H4 (cell line): ENCODE measurements around the gene BANF2. TPM values are rescaled to one million over a fixed set of nuclear protein-coding genes. Genes with fewer than 3 reads are reported as not detected.
A peak's percentile ranks its signal among the peaks of the same experiment; 100 is the strongest.
"Not testable (repeated sequence)": the region's sequence is repeated elsewhere in the genome, so short reads cannot be mapped to it uniquely, and the experiment has no call there.

ENCODE experiments used
- DNase-seq: peaks from one replicate; pipeline ENCODE4 v3.0.0-alpha.2; 2015; ENCODE audit warnings: low spot score
- total RNA-seq: library from RNA; depleted of rRNA; stranded (reverse); fragments of >200 nt; shearing (Covaris generic); gene quantifications from 2 replicates; pipeline ENCODE4 v1.2.3, GENCODE V29; 2014

The BANF2 gene
- total RNA-seq, 1 experiment from 2014 or later, result not detected

DNA sequence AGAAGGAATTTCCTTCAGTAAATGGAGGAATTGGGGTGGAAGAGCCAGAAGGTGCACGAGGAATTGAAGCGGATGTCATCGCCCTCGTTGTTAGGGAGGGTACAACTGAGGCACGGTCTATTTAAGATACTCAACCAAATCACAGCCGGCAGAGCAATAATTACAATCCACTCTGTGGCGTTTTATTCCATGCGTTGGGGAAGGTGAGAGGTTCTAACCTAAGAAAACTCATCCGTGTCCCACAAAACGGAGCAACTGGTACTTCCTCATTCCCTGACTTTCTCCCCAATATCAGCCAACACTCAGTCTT is 16.9 kb upstream of the BANF2 start:
- DNase-seq, result no peak

DNA sequence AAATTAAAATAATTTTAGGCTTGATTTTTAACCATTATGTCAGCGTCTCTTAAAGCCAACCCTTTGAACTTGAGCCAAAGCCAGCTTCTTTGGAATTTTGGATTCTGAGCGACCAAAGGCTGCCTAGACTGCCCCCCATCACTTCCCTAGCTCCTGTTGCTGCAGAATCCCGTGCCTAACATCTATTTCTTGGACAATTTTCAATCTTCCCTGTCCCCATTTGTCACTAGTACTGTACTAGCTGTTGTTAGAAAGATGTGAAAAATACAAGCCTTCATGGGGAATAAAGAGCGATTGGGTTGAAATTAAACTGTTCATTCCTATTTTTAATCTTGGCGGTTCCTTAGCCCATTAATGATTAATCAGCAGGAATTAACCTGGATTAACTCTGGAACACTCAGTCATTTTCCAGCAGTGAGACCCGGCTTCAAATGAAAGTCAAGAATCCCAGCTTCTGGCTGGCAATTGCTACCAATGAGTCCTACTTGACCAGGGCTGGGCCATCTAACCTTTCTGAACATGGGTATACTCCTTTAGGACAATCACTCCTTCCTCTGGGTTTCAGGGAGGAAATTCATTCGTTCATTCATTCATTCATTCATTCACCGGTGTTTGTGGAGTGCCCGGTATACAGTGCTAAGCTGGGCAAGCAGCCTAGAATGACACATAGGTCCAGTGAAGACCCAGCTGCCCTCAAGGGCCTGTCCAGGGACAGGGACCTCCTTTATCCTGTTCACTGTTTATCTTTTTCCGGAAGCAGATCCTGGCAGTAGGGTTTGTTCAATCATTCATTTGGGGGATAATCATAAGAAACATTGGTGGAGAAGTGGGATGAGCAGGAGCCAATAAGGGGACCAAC is 16.3 kb upstream of the BANF2 start:
- no peak for DNase-seq

DNA sequence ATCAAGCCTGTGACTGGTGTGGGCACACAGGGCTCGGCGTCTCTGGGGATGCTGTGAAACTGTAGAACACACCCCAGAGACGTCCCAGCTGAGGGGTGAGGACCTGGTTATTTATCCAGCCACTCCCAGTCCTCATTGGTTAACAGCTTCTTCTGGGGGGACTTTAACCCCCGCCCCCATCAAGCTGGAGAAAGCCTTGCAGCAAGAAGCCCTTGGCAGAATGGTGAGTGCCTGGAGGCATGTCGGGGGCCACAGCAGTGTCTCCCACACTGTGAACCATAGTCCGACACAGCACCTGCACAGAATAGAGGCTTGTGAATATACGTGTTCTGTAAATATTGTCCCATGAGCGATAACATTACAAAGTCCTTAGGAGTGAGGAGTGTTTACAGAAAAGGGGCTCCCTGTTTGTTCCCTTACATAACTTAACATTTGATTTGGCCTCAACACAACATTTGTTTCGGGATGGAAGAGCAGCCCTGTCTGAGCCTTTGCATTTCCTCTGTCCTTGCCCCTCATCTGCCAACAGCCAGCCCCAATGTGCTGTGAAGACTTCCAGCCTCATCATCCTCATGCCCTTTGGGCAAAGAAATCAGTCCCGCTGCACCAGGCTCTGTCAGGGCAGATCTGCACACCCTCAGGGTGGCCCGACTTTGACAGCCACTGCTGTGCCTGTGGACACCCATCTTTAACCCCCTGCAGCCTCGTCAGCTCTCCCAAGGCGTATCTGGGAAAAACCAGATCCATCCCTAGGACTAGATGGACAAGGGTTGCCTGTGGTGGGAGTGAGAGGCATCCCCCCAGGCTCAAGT is 15.5 kb upstream of the BANF2 start:
- no peak for DNase-seq

DNA sequence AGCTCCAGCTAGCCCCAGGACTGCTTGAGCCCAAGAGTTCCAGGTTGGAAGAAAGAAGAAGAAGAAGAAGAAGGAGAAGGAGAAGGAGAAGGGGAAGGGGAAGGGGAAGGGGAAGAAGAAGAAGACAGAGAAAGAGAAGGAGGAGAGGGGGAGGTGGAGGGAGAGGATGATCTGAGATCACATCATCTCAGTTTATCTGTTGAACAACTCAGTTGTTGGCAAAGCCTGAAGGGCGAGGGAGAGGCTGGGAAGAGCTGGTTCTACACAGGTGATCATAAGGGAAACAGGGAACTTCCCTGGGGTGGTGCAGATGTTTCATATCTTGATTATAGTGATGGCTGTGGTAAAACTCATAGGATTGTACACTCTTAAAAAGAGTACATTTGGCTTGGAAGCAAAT is 14.6 kb upstream of the BANF2 start:
- DNase-seq, result no peak

DNA sequence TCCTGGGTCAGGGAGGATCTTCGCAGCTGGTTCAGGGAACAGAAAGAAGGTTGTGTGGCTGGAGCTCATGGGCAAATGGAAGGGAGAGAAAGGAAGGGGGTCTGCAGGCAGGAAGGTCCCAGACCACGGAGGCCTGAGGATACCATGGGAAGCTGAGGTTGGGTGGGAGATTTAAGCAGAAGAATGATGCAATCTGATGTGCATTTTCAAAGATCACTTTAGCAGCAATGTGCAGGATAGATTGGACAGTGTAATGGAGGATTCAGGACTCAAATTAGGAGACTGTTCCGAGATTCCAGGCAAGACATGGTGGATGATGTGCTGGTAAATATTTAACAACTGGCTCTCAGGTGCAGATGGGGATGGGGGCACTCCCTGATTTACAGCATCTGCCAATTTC is 12.0 kb upstream of the BANF2 start:
- DNase-seq, result no peak

DNA sequence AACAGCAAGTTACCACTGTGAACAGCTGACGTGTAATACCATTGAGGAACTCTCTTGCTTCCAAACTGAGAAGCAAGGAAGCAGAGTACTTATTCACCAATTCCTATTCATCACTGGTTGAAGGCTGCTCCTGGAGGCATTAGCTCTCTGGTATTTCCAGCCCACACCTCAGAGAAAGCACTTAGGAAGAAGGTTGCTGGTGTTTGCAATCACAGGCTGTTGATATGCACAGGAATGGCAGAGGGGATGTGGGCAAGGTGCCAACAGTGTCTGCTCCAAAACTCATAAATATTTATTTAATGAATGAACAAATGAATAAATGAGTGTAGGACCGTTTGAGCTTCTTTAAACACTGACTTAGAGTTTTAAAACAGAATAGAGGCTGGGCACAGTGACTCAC is 10.8 kb upstream of the BANF2 start:
- peak; percentile 31 for DNase-seq

DNA sequence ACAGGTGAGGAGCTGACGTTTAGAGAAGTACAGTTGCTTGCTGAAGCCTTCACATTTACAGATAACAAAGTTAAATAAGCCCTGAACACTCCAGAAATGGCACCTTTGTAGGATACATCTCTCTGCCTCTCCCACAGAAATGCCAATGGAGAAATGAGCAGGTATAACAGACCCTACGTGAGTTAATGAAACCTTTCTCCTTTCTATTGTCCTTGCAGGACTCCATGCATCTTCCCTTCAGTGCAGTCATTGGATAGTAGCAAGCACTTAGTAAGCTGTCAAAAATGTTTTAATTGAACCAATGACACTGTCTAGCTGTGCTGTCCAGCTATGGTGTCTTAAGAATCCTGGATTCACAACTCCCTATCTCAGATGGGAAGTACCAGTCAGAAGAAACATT is 9.6 kb upstream of the BANF2 start:
- DNase-seq, result no peak

DNA sequence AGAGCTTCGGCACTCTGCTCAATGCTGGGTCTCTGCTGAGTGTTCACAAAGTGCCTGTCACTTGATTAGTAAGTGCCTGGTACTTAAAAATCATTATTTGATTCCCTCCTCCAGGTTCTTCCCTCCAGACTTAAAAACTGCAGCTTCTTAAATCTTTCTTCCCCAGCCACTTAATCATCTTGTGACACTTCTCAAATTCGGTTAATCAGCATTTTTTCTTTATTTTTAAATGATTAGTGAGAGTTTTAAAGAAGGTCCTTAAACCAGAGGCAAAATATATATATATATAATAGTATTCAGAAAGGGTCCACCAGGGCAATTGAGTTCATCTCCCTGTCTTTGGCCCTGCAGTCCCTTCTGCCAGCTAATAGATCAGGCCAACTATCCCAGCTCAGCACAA is 8.0 kb upstream of the BANF2 start:
- no peak for DNase-seq

DNA sequence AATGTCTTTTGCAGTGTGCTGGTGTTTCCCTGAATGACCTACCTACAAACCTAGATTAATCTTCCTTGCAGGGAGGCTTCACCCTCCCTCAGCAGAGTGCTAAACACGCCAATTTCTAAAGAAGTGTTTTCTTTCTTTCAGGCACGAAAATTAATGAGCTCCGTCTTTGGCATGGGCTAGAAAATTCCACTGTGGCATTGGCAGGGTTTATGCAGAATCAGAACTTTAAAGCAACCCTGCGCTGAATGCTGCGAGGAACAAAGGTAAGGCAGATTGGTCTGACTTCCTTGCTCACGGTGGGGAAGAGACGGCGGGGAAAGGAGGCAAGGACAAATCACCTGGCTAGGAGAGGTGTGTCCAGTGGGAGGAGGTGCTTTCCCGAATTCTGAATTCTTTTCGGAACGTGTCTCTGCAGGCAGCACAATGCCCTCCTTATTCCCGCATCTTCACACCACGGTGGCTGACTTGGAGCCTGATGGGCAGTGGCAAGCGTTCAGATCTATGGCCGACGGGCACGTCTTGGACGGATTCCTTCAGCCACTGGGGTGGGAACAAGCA is 6.2 kb upstream of the BANF2 start:
- no peak for DNase-seq

DNA sequence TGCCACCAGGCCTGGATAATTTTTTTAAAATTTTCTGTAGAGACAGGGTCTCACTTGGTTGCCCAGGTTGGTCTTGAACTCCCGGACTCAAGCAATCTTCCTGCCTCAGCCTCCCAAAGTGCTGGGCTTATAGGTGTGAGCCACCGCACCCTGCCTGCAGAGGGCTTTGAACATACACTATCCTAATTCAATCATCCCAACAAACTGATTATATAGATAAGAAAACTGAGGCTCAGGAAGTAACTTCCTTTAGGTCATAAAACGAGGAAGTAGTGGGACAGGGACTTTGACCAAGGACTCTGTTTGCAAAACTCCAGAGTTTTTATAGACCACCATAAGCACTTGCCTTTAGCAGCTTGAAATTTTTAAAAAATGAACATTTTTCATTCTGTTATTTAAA is 5.0 kb upstream of the BANF2 start:
- DNase-seq, result no peak

DNA sequence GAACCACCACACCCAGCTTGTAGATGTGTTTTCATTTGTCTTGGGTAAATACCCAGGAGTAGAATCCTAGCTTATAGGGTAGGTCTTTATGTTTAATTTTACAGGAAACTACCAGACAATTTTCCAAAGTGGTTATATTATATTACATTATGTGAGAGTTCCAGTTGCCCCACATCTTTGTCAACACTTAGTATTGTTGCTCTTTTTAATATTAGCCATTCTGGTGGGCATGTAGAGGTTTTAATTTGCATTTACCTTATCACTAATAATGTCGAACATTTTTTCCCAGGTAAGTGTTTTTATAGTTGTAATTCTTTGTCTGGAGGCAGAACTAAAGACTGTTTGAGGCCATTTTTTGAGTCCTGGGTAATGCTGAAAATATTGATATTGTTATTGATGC is 3.5 kb upstream of the BANF2 start:
- DNase-seq, result no peak

DNA sequence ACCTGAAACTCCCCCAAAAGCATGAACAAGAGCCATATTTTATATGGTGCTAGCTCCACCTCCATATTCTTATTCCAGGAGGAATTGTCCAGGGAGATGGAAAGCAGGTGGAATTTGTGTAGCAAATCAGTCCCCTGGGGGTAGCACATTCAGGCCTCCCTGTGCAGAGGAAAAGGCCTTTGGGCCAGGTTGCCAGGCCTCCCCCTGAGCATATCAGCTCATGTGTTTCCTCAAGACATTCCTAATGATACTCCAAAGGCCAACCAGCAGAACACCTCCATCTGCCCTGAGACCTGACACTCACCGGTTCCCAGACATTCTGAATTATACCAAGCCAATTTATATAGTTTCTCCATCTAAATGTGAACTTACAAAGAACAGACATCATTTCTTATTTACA is 2.6 kb upstream of the BANF2 start:
- no peak for DNase-seq

DNA sequence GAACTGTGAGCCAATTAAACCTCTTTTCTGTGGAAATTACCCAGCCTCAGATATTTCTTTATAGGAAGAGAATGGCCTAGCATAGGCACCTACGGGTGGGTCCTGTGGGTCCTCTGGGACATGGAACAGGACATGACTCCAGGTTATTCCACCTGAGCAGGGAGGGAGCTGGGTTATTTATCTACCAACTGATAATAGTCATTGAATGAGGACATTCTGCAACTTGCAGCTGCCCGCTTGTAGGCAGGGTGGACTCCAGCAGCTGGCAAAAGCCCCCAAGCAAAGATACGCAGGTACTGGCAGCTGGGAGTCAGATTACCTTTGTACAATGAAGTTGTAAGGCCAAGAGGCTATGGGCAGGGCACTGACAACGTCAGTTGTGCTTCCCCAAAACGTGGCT is 1.4 kb upstream of the BANF2 start:
- DNase-seq, result no peak

DNA sequence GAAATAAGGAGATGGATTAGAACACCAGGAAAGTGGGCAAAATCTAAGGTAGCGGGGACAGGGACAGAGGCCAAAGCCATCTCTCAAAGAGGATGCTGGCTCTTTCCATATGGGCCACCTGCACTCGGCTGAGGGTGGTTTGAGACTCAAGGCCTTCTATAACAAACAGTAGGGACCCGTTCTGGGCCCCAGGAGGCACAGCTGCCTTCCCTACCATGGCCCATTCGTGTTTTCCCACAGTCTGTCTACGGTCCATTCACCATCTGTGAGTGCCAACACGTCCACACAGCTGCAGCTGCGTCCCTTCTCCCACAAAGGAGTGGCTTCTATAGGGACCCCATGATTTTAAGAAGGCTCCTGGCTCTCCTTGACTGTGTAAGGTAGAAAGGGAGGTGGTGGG is 871 bp downstream of the BANF2 start:
- DNase-seq, result no peak

DNA sequence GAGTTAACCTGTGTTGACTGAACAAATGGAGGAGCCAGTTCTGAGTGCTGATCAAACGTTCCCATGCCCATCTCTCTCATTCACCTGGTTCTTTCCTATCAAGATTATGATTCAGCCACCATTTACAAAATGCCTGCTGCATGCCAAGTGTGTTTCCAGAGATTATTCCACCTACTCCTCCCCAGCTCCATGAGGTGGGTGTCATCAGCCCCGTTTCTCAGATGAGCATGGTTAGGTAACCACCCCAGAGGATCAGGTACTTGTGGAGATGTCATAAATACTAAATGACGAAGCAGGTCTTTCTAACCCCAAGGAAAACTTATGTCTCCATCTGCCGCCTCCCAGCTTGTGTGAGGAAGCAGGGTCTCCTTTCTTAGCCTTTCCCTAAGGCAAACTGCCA is 2.1 kb downstream of the BANF2 start:
- DNase-seq, result no peak

DNA sequence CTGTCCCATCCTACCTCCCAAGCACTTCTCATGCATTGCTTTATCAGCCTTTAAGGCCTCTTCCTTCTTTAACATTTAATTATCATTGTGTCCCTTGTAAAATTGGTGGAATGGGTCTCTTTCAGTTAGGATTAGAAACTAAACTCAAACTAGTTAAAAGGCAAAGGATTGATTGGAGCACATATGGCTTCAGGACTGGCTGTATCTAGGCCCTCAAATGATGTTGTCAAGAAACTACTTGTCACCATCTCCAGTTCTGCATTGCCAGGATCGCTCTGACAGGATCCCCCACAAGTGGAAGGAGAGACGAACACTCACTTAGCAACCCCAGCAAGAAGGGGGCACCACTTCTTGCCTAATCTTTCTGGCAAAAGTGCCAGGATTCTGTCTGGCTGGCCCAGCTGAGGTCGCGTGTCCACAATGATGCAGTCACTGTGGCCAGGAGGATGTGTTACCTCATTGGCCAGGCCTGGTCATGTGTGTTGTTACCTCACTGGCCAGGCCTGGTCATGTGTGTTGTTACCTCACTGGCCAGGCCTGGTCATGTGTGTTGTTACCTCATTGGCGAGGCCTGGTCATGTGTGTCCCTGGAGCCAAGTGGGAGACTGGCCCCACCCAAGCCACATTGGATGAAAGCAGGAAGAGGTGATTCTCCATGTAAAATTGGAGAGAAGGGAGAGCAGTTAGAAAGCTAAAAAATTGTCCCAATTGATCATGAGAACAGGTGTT is 5.0 kb downstream of the BANF2 start:
- no peak for DNase-seq

DNA sequence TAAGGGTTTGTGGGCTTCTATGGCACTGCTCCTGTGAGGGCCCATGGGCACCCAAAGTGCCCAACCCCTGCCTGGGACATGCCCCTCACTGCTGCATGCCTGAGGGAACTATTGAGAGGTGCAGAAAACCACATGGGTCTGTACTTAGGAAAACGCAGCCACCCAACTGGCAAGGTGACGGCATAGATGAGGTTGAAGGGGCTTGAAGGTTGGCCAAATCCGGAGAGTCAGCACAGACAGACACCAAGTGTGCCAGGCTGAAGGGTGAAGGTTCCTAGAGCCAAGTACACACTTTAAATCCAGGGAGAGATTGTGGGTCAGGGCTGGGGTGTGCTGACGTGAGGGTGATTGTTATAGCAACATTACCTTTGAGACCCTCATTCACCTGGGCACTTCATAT is 6.2 kb downstream of the BANF2 start:
- DNase-seq, result no peak

DNA sequence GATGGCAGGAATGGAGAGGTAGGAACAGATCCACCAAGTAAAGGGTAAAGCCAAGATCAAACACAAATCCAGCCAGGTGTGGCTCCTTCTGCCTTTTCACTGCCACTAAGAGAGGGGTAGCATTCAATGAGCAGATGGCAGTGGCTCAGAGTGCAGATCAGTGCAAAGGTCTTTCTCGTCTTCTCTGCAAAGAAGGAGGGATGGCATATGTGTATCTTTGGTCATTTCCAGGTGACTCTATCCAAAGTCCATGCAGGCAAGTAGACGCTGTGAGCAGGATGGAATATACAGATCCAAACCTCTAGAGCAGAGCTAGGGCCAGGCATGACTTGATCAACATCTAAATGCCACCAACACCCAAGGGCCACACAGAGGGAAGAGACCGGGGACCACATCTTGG is 6.9 kb downstream of the BANF2 start:
- DNase-seq, result no peak

DNA sequence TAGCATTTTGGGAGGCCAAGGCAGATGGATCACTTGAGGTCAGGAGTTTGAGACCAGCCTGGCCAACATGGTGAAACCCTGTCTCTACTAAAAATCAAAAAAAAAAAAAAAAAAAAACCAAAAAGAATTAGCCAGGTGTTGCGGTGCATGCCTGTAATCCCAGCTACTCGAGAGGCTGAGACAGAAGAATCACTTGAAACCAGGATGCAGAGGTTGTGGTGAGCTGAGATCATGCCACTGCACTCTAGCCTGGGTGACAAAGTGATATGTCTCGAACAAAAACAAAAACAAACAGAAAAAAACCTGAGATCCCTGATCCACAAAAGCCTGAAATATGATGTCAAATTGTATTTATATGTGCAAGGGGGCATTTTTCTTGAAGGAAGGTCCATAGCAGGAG is 8.2 kb downstream of the BANF2 start:
- not testable (repeated sequence) for DNase-seq

DNA sequence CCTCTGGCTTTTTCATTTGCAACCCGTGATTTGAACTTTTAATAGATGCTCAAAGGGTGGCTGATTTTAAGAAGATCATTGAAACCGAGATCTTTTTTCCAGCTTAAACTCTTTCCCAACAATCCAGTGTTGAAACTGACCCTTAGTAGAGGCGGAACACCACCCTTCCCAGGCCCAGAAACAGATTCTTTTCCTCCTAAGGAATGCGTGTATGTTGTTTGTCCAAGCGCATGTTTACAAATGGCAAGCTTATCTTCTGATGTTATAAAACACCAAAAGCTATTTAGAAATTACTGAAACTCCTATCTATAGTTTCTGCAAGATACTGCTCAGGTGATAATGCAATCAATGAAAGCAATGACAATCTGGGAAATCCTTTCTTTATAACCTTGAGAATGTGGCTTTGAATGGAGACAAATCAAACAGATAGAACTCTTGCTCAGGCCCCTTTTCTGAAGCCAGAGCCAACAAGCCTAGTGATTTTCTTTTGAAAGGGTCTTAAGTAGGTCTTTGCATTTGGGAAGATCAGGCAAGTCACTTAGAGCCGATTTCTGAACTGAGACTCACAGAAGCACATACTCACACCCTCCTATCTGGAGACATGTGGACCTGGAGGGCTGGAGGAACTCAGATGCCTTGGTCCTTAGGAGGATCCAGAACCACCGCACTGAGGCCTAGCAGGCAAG is 9.1 kb downstream of the BANF2 start:
- no peak for DNase-seq

DNA sequence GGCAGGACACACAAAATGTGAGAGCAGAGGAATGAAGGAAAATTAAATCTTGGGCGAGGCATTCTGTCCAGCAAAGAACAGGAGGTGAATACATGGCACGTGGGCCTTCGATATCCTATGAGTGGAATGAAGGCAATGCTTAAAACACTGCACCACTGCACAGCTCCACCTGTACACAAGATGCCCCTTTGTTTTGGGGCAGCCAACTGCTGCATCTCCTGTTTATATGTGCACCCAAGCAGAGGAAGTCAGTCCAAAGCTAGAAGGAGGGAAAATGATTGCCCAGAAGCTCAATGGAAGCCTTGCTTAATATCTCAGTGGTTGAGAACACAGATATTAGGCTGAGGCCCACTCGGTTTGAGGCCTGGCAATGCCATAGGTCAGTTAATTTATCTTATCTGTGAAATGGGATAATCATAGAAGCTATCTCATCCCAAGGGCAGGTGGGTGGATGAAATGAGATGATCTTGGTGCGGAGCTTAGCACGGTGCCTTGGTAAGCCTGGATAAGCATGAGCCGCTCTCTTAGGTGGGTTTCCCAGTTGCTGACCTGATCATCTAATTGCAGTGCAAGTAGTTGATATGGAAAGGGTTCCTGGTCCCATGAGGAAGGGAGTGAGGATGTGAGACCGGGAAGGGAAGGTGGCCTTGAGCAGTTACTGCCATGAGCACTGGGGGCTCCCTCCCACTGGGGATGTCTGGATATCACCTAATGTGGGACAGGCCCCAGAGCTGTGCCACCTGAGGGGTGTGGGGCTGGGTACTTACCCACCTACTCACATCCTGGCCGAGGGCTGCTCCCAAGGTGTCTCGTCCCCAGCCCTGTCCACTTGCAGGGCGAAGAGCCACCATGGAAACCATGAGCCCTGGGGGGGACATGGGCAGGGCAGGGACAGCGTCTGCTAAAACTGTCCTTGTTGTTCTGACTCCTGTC is 9.9 kb downstream of the BANF2 start:
- DNase-seq, result no peak
